ENCODE results near the gene LEF1. TPM values are rescaled to one million over a fixed set of nuclear protein-coding genes. Genes with fewer than 3 reads are reported as not detected.

Gene LEF1
- total RNA-seq, 1 experiment from 2014 or later, result 0.79 TPM

DNA sequence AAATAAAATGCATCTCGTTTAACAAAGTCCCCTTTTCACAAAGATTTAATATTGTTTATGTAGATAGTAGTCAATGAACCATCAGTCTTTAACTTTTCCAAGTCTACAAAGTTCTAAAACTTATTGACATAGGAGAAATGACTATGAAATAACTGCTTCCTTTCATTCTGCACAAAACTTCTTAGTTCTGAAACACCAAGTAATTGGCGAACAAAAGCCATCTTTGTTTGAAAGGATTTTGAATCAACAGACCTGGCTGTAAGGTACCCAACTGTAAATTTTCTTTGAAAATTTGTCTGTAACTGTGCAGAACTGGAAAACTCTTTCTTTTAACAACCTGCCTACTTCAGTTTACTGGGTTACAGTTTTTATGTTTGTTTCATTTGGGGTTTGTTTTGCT lies 25.9 kb downstream of the LEF1 start:
- no peaks in the 10 kb centered on the region for H3K79me2 ChIP-seq (ENCODE audit: insufficient read depth, low read length)
- no peaks in the 10 kb centered on the region for H3K36me3 ChIP-seq (ENCODE audit: control insufficient read depth in 1 of 2, insufficient read depth in 2 of 2, low read length in 2 of 2)
- H3K4me2 ChIP-seq (ENCODE audit: low read length), result no peak overlapping the region
- TF ChIP-seq TCF7L2 (IDR thresholded peaks at IDR 0.05; ENCODE audit: borderline replicate concordance, extremely low read depth, insufficient read depth, insufficient read length) (no peak), SIN3A (IDR thresholded peaks at IDR 0.05; ENCODE audit: low read depth) (no peak), EZH2phosphoT487 (IDR thresholded peaks at IDR 0.05; ENCODE audit: borderline replicate concordance) (no peak), ELF1 (IDR thresholded peaks at IDR 0.05; ENCODE audit: borderline replicate concordance, low read depth) (no peak), SP1 (IDR thresholded peaks at IDR 0.05; ENCODE audit: low read depth) (no peak), JUND (IDR thresholded peaks at IDR 0.05) (no peak)
- TF ChIP-seq, protein P1, sequence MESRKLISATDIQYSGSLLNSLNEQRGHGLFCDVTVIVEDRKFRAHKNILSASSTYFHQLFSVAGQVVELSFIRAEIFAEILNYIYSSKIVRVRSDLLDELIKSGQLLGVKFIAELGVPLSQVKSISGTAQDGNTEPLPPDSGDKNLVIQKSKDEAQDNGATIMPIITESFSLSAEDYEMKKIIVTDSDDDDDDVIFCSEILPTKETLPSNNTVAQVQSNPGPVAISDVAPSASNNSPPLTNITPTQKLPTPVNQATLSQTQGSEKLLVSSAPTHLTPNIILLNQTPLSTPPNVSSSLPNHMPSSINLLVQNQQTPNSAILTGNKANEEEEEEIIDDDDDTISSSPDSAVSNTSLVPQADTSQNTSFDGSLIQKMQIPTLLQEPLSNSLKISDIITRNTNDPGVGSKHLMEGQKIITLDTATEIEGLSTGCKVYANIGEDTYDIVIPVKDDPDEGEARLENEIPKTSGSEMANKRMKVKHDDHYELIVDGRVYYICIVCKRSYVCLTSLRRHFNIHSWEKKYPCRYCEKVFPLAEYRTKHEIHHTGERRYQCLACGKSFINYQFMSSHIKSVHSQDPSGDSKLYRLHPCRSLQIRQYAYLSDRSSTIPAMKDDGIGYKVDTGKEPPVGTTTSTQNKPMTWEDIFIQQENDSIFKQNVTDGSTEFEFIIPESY (IDR thresholded peaks at IDR 0.05; ENCODE audit: extremely low read depth, insufficient replicate concordance, low read length), result no peak
- DNase-seq (ENCODE audit: low read depth, low spot score) (no peak), ATAC-seq (no peak)
- H3K4me3 ChIP-seq (replicated peaks in 1 of 2; ENCODE audit: low read depth in 1 of 2, low read length in 2 of 2), result no peak overlapping the region
- CTCF ChIA-PET, result no interaction called here
- no peaks in the 10 kb centered on the region for H4K20me1 ChIP-seq (ENCODE audit: insufficient read depth)
- no peaks in the 10 kb centered on the region for H3K27me3 ChIP-seq (ENCODE audit: insufficient read depth, low read length)
- no peaks in the 10 kb centered on the region for H3K9me2 ChIP-seq (ENCODE audit: insufficient read depth)
- POLR2A ChIA-PET, result no interaction called here
- H3K9ac ChIP-seq (ENCODE audit: low read length), result no peak overlapping the region
- BruUV-seq (replicated peaks), result no TSS peak
- no peaks in the 10 kb centered on the region for H3K4me1 ChIP-seq (ENCODE audit: control insufficient read depth in 1 of 2, insufficient read depth in 2 of 2, low read length in 2 of 2)
- H3K27ac ChIP-seq (ENCODE audit: low read depth, low read length), result no peak overlapping the region
- intact Hi-C loops (cut with micrococcal nuclease), result no loop called here
- RAD21 ChIA-PET (ENCODE audit: low non-redundant PET in 1 of 2, low total read pairs in 2 of 2, uncharacterized antibody in 2 of 2, unreplicated experiment in 2 of 2), result no interaction called here
- peak overlapping the region; percentile 25 for H2AFZ ChIP-seq (ENCODE audit: low read depth, low read length, poor library complexity, severe bottlenecking)
- no peaks in the 10 kb centered on the region for H3K9me3 ChIP-seq (ENCODE audit: control insufficient read depth in 1 of 2, insufficient read depth in 1 of 2, low read depth in 1 of 2, low read length in 2 of 2)

DNA sequence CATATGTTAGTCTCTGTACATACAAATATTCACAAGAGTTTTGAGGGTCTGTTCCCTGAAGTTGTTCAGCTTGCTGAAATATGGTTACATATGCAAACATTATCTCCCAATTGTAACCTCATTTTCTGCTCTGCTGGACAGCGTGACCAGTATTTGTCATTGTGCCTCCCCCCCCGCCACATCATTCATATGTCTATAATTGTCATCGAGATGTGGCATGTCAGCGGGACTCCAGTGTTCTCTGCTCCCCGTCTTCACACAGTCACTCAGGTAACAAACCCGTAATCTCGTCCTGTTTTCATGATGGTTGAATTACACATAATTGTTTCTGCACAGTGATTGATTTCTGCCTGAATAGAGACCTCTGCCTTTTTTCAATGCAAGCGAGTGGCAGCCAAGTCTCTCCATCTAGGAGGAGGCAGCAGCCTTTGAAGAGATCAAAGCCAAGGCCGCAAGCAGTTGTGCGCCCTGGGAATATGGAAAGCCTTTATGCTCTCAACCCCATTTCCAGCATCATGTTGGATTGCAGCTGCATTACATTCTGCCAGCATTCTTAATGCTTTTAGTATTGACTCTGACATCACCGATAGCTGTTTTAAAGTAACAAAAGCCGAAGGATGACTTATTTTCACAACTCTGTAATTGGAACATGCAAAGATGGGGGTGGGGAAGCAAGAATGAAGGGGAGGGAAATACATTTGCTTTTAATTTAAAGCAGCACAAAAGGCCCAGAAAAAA lies 27.4 kb downstream of the LEF1 start:
- RAD21 ChIA-PET (ENCODE audit: low non-redundant PET in 1 of 2, low total read pairs in 2 of 2, uncharacterized antibody in 2 of 2, unreplicated experiment in 2 of 2), result no interaction called here
- POLR2A ChIA-PET, result no interaction called here
- CTCF ChIA-PET, result no interaction called here
- Histone ChIP-seq H3K9me3 (ENCODE audit: control insufficient read depth in 1 of 2, insufficient read depth in 1 of 2, low read depth in 1 of 2, low read length in 2 of 2) (no peaks in the 10 kb centered on the region), H3K9me2 (ENCODE audit: insufficient read depth) (no peaks in the 10 kb centered on the region), H3K4me1 (ENCODE audit: control insufficient read depth in 1 of 2, insufficient read depth in 2 of 2, low read length in 2 of 2) (no peaks in the 10 kb centered on the region), H3K4me3 (replicated peaks in 1 of 2; ENCODE audit: low read depth in 1 of 2, low read length in 2 of 2) (no peak overlapping the region), H2AFZ (ENCODE audit: low read depth, low read length, poor library complexity, severe bottlenecking) (no peak overlapping the region), H3K36me3 (ENCODE audit: control insufficient read depth in 1 of 2, insufficient read depth in 2 of 2, low read length in 2 of 2) (no peaks in the 10 kb centered on the region), H3K27ac (ENCODE audit: low read depth, low read length) (no peak overlapping the region), H4K20me1 (ENCODE audit: insufficient read depth) (no peaks in the 10 kb centered on the region), H3K27me3 (ENCODE audit: insufficient read depth, low read length) (no peaks in the 10 kb centered on the region), H3K4me2 (ENCODE audit: low read length) (no peak overlapping the region), H3K79me2 (ENCODE audit: insufficient read depth, low read length) (no peaks in the 10 kb centered on the region), H3K9ac (ENCODE audit: low read length) (no peak overlapping the region)
- no TSS peak for BruUV-seq (replicated peaks)
- ATAC-seq (no peak), DNase-seq (ENCODE audit: low read depth, low spot score) (no peak)
- intact Hi-C loops (cut with micrococcal nuclease), result no loop called here
- no peak for TF ChIP-seq EZH2 (IDR thresholded peaks at IDR 0.05)
- TF ChIP-seq CEBPB (IDR thresholded peaks at IDR 0.05; ENCODE audit: low read depth), result no peak
- no peak for TF ChIP-seq POLR2A (IDR thresholded peaks at IDR 0.05; ENCODE audit: borderline replicate concordance, extremely low read depth, insufficient read depth, insufficient read length)
- no peak for TF ChIP-seq YY1 (IDR thresholded peaks at IDR 0.05; ENCODE audit: extremely low read depth, insufficient replicate concordance, low read depth, low read length)
- TF ChIP-seq, protein P2, sequence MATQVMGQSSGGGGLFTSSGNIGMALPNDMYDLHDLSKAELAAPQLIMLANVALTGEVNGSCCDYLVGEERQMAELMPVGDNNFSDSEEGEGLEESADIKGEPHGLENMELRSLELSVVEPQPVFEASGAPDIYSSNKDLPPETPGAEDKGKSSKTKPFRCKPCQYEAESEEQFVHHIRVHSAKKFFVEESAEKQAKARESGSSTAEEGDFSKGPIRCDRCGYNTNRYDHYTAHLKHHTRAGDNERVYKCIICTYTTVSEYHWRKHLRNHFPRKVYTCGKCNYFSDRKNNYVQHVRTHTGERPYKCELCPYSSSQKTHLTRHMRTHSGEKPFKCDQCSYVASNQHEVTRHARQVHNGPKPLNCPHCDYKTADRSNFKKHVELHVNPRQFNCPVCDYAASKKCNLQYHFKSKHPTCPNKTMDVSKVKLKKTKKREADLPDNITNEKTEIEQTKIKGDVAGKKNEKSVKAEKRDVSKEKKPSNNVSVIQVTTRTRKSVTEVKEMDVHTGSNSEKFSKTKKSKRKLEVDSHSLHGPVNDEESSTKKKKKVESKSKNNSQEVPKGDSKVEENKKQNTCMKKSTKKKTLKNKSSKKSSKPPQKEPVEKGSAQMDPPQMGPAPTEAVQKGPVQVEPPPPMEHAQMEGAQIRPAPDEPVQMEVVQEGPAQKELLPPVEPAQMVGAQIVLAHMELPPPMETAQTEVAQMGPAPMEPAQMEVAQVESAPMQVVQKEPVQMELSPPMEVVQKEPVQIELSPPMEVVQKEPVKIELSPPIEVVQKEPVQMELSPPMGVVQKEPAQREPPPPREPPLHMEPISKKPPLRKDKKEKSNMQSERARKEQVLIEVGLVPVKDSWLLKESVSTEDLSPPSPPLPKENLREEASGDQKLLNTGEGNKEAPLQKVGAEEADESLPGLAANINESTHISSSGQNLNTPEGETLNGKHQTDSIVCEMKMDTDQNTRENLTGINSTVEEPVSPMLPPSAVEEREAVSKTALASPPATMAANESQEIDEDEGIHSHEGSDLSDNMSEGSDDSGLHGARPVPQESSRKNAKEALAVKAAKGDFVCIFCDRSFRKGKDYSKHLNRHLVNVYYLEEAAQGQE (IDR thresholded peaks at IDR 0.05; ENCODE audit: low read depth), result no peak
- TF ChIP-seq ELF1 (IDR thresholded peaks at IDR 0.05; ENCODE audit: borderline replicate concordance, low read depth), result no peak
